Mucosa of descending colon (tissue), 3 donors: ENCODE measurements around the gene SOCS7. TPM values are rescaled to one million over a fixed set of nuclear protein-coding genes. Genes with fewer than 3 reads are reported as not detected.

Experiments used
- ATAC-seq: fragments of 200-7000 bp; cut with Tn5 transposase; one replicate; pipeline ENCODE4 v1.9.1; 2020; ENCODE audit warnings: mild to moderate bottlenecking, moderate library complexity
- DNase-seq, 3 donors: peaks; one replicate each; pipeline ENCODE4 v3.0.0-alpha.2; 2020
- H3K36me3 ChIP-seq: fragments of 200-600 bp; one replicate; pipeline ENCODE4 v1.8.0; 2021; ENCODE audit warnings: low read depth, mild to moderate bottlenecking
- H3K4me1 ChIP-seq: fragments of 200-600 bp; one replicate; pipeline ENCODE4 v1.8.0; 2021; ENCODE audit warnings: low read depth, mild to moderate bottlenecking
- H3K4me3 ChIP-seq: fragments of 200-600 bp; one replicate; pipeline ENCODE4 v1.8.0; 2021; ENCODE audit warnings: mild to moderate bottlenecking
- H3K9me3 ChIP-seq: fragments of 200-600 bp; one replicate; pipeline ENCODE4 v1.8.0; 2021; ENCODE audit warnings: mild to moderate bottlenecking
- intact Hi-C, 2 donors: fragments of 100-400 bp; cut with DNase I in 1 of 2; cut with micrococcal nuclease in 1 of 2; formaldehyde crosslinking; loops; one replicate each; pipeline versions ENCODE4 v1.11.0 to v1.11.1; 2022; cut with DNase I, micrococcal nuclease
- total RNA-seq, 3 donors: library from RNA; stranded (reverse); fragmentation: NEBNext Ultra II Directional in 2 of 3; extraction: Animal tissue kit (Norgen Biotek cat#: 25700) in 2 of 3; gene quantifications; one replicate each; pipeline versions ENCODE4 v1.2.1 to v1.2.4, GENCODE V29; 2021 to 2023
- TF ChIP-seq, protein P1 (sequence below): fragments of 200-600 bp; IDR thresholded peaks from one replicate; pipeline ENCODE4 v1.8.0; 2022; ENCODE audit warnings: antibody characterized with exemption, mild to moderate bottlenecking
- donor health status: DM: no; HTN: no; CAD: no; lungs with moderate emphysema.
- donor health status: DM: no; HTN: no; CAD: no.
- donor health status: DM: no; HTN: yes; CAD: no.

Gene SOCS7
- total RNA-seq, 3 donors from 2014 or later = 11.4 to 26.2 (median 16.1) TPM

DNA sequence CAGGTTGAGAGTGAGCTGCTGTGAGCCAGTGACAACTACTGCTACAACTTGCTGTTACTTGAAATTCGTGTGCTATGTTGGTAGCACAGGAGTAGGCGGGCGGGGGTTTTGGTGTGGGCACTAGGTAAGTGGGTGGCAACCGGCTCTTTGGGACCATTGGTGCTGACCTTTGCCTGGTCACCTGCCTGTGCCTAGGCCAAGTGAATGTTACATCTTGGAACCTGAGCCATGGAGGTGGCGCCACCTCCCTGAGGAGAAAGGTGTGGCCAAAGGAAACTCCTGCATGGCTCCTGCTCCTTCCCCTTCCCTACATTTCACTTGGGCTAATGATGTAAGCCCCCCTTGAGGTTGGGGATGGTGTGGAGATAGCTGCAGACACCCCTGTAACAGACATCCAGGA lies 51.3 kb downstream of the SOCS7 start:
- intact Hi-C loops = loop anchor here in 1 of 2 donors (10.0 kb wide), 1 partner anchor 58 kb away; the partner anchor contains the start of gene GPR179
- DNase-seq = no peak
- no peaks in the 10 kb centered on the region for H3K9me3 ChIP-seq
- no peak for ATAC-seq
- H3K36me3 ChIP-seq = no peaks in the 10 kb centered on the region
- TF ChIP-seq, protein P1, sequence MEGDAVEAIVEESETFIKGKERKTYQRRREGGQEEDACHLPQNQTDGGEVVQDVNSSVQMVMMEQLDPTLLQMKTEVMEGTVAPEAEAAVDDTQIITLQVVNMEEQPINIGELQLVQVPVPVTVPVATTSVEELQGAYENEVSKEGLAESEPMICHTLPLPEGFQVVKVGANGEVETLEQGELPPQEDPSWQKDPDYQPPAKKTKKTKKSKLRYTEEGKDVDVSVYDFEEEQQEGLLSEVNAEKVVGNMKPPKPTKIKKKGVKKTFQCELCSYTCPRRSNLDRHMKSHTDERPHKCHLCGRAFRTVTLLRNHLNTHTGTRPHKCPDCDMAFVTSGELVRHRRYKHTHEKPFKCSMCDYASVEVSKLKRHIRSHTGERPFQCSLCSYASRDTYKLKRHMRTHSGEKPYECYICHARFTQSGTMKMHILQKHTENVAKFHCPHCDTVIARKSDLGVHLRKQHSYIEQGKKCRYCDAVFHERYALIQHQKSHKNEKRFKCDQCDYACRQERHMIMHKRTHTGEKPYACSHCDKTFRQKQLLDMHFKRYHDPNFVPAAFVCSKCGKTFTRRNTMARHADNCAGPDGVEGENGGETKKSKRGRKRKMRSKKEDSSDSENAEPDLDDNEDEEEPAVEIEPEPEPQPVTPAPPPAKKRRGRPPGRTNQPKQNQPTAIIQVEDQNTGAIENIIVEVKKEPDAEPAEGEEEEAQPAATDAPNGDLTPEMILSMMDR = no peak
- H3K4me1 ChIP-seq = no peaks in the 10 kb centered on the region
- no peak overlapping the region for H3K4me3 ChIP-seq

DNA sequence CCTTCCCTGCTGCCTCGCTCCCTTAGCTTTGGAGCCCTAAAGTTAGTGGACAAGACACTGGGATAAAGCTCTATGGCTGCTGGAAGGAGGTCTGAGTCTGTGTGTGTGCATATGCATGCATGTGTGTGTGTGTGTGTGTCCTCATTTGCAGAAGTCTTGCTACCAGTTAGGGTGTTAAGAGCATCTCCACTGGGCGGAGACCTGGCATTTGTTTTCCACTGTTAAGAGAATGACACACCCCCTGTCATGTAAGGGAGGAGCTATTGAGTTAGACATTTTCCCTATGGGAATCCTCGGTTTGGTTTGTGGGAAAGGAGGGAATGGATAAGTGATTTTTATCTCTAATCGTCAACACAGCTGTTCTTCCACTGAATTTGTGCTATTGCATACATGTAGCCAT lies 51.8 kb downstream of the SOCS7 start:
- H3K4me3 ChIP-seq = no peak overlapping the region
- TF ChIP-seq, protein P1 = no peak
- intact Hi-C loops = loop anchor here in 1 of 2 donors (10.0 kb wide), 1 partner anchor 59 kb away; the partner anchor contains the start of gene GPR179
- H3K9me3 ChIP-seq = no peaks in the 10 kb centered on the region
- DNase-seq (peak in 1 of 3 donors; percentile 28), ATAC-seq (peak; percentile 30)
- no peaks in the 10 kb centered on the region for H3K4me1 ChIP-seq
- no peaks in the 10 kb centered on the region for H3K36me3 ChIP-seq

DNA sequence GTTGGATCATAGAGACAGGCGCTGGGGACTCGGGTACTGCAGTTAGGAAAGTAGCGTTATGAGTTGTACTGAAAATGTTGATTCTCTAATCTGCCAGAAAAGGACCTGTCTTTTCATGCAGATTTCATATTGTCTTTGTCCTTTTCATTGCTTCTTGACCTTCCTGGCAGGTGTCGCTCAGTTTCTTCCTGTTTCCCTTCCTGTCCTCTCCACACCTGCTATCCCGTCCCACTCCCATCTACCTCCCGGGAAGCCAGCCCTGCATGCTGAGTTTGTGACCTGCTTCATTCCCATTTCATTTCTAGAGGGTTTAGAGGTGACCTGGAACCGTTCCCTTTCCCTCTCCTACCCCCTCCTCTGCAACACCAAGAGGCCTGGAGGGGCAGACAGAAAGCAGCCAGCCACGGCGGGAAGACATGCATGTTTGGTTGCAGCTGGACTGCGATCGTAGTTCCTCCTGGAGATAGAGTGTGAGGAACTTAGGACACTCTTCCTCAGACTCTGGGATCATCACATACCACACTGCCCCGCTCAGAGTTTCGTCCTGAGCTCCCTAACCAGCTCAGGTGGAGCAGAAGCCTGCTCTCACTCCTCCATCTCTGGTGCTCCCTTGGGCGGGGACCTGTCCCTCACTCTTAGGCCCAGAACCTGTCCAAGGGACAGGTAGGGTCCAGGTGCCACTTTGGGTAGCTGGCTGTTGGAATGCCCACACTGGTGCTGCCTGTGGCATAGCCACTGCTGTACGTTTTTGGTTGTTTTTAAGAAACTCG lies 52.7 kb downstream of the SOCS7 start:
- no peak overlapping the region for H3K4me3 ChIP-seq
- TF ChIP-seq, protein P1 = no peak
- DNase-seq (no peak), ATAC-seq (no peak)
- no peaks in the 10 kb centered on the region for H3K9me3 ChIP-seq
- H3K4me1 ChIP-seq = no peaks in the 10 kb centered on the region
- no peaks in the 10 kb centered on the region for H3K36me3 ChIP-seq
- intact Hi-C loops = loop anchor here in 1 of 2 donors (10.0 kb wide), 1 partner anchor 60 kb away; the partner anchor contains the start of gene GPR179

DNA sequence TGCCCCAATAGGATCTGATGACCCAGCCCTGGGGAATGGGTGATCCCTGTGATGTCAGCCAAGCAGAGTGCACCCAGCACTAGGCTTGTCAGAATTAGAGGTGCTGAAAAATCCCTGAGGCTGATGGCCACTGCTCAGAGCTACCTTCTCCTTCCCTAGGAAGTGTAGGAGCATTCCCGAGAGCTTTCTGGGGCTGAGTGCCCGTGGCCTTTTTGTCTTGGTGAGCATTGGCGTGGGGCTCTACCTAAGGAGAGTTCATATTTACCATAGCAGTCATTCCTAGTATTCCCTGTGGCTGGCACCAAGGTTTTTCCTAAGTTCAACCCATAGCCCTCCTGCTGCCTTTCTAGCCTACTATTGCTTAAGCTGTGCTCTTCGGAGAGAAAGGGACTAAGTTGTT lies 54.0 kb downstream of the SOCS7 start:
- DNase-seq (no peak), ATAC-seq (no peak)
- no peak overlapping the region for H3K4me3 ChIP-seq
- H3K4me1 ChIP-seq = no peaks in the 10 kb centered on the region
- H3K9me3 ChIP-seq = no peaks in the 10 kb centered on the region
- no peaks in the 10 kb centered on the region for H3K36me3 ChIP-seq
- TF ChIP-seq, protein P1 = no peak
- intact Hi-C loops = loop anchor here in 1 of 2 donors (10.0 kb wide), 1 partner anchor 61 kb away; the partner anchor contains the start of gene GPR179

DNA sequence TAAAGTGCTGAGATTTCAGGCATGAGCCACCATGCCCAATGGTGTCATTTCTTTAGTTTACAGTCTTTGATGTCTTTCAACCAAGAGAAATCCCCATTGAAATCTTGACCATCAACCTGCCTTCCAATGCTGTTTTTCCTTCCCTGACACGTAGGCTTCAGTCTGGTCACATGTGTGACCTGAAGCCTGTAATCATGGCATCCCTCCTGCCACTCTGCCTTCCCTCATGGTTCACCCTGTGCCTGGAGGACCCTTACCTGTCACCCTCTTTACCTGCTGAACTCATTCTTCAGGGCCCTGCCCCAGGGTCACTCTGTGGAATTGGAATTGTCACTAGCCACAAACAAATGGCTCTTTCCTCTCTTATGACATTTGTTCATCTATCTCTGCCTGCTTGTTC lies 58.6 kb downstream of the SOCS7 start:
- Histone ChIP-seq H3K4me1 (peaks cover 4% of the 10 kb centered on the region), H3K9me3 (no peaks in the 10 kb centered on the region), H3K4me3 (no peak overlapping the region), H3K36me3 (no peaks in the 10 kb centered on the region)
- ATAC-seq = no peak
- TF ChIP-seq, protein P1 = no peak
- no peak for DNase-seq
- intact Hi-C loops = no loop called here
